ENCODE results near the gene ATXN1. TPM values are rescaled to one million over a fixed set of nuclear protein-coding genes. Genes with fewer than 3 reads are reported as not detected.

Gene ATXN1
- total and polyA plus RNA-seq, 2 of the 8 experiments (the other 6 are each of a cell fraction or from before 2014, with no cell fraction given): 1.6 to 4.0 TPM

DNA sequence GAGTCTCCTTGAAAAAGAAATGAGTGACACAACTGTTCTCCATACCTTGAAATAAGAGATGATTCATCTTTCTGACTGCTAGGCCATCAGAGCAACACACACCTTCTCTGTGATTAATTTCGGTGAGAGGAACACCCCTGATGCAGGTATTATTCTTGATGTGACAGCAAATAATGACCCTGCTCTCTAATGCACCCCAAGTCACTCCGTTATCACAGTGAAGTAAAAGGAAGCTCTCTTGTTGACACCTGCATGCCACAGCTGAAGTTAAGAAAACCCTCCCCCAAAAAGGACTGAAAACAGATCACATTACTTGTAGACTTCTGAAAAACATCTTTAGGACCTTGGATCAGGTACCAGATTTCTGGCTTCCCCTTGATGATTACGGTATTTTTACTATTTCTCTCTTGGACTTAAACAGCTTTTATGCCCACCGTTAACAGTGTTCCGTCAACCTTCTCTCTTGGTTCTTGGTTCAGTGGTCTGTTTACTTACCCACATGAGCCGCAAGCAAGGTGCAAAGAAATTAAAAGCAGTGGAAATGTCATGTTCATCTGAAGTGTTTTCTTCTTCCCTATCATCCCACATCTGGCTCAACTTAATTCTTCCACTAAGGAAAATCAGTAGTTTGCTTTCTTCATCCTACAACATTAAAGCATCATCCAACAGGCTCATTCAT, 273.1 kb downstream of the ATXN1 start:
- no peak overlapping the region for H4K8ac ChIP-seq (ENCODE audit: extremely low read depth, insufficient read depth, low read length)
- H2AFZ ChIP-seq (ENCODE audit: low read length): no peak overlapping the region
- H3K14ac ChIP-seq (ENCODE audit: insufficient read length): no peak overlapping the region
- 0 out of 4 replicates have a peak, but pooled peaks cover 0 to under 1% of the 10 kb centered on the region in 2 experiments for H3K9me3 ChIP-seq (ENCODE audit: insufficient read depth in 2 of 2, low read depth in 1 of 2, low read length in 1 of 2)
- FAIRE-seq: no peak
- POLR2A ChIA-PET (ENCODE audit: partially characterized antibody): interaction anchor here (0.6 kb wide), 1 partner anchor 8 kb away, joined by 4 read pairs; no protein-coding TSS in a partner anchor
- no peaks in the 10 kb centered on the region for H3K79me1 ChIP-seq (ENCODE audit: low read depth, low read length)
- H2AK5ac ChIP-seq (ENCODE audit: low read depth, low read length): no peak overlapping the region
- no peak overlapping the region for H3K27ac ChIP-seq (ENCODE audit: low read depth, low read length)
- H3K4me2 ChIP-seq (ENCODE audit: insufficient read depth in 1 of 2, low read depth in 2 of 2, low read length in 2 of 2): no peak overlapping the region
- no peaks in the 10 kb centered on the region; the same call in 1 of the 2 replicates for H3K23me2 ChIP-seq (ENCODE audit: low read depth, low read length)
- 83% methylated on average over 6 of the region's 6 CpGs; no CpG with 5 or more reads in 1 of the 2 experiments for WGBS, 2 experiments (ENCODE audit: extremely low coverage in 1 of 2, insufficient coverage in 1 of 2, insufficient read length in 1 of 2, insufficient replicate concordance in 2 of 2, low coverage in 1 of 2, low lambda C conversion rate in 2 of 2, missing lambda C conversion rate in 1 of 2)
- H3K4me3 ChIP-seq (ENCODE audit: extremely low read depth in 1 of 4, insufficient read depth in 2 of 4, low read depth in 3 of 4, low read length in 4 of 4): no peak overlapping the region
- H2BK12ac ChIP-seq (ENCODE audit: low read depth, low read length): no peak overlapping the region
- H3K36me3 ChIP-seq (ENCODE audit: control insufficient read depth in 2 of 4, insufficient read depth in 4 of 4, low read length in 3 of 4): no peaks in the 10 kb centered on the region
- no peak for DNase-seq (ENCODE audit: low read depth in 1 of 2, low spot score in 2 of 2)
- H3K4ac ChIP-seq (replicated peaks; ENCODE audit: insufficient read length, low read depth, low read length): no peak overlapping the region
- peaks cover 0 to 2% (median under 1%) of the 10 kb centered on the region in 4 experiments; a peak in 2 of 7 replicates for H3K4me1 ChIP-seq (replicated peaks in 1 of 4; ENCODE audit: control insufficient read depth in 3 of 4, insufficient read depth in 4 of 4, low read length in 3 of 4)
- no peak overlapping the region for H3K23ac ChIP-seq (ENCODE audit: insufficient read length)
- H3K56ac ChIP-seq (replicated peaks; ENCODE audit: insufficient read length, low read depth, low read length): no peak overlapping the region
- no peaks in the 10 kb centered on the region for H4K20me1 ChIP-seq (replicated peaks in 1 of 2; ENCODE audit: control insufficient read depth in 1 of 2, insufficient read depth in 2 of 2, low read length in 2 of 2)
- no peak overlapping the region for H2BK15ac ChIP-seq (ENCODE audit: low read length)
- H3K27me3 ChIP-seq (replicated peaks in 1 of 4; ENCODE audit: control insufficient read depth in 3 of 4, extremely low read depth in 1 of 4, insufficient read depth in 3 of 4, low read length in 3 of 4): no peaks in the 10 kb centered on the region
- no peaks in the 10 kb centered on the region for H3K79me2 ChIP-seq (ENCODE audit: control insufficient read depth in 1 of 2, insufficient read depth in 2 of 2, low read length in 2 of 2)
- H4K5ac ChIP-seq (ENCODE audit: insufficient read length, low read depth, low read length): no peak overlapping the region
- CTCF ChIA-PET (ENCODE audit: partially characterized antibody): interaction anchor here (1.9 to 2.6 kb wide), 2 partner anchors 22 to 30 kb away, joined by 5 to 8 read pairs; no protein-coding TSS in a partner anchor
- H2BK20ac ChIP-seq (ENCODE audit: low read length): no peak overlapping the region
- no peak overlapping the region for H2BK120ac ChIP-seq (replicated peaks; ENCODE audit: low read depth, low read length)
- no peak overlapping the region for H2BK5ac ChIP-seq (ENCODE audit: low read depth, low read length)
- no peak overlapping the region for H3K9ac ChIP-seq (replicated peaks in 1 of 4; ENCODE audit: extremely low read depth in 1 of 4, low read depth in 3 of 4, low read length in 3 of 4)
- H3K18ac ChIP-seq (ENCODE audit: extremely low read depth, low read length): no peak overlapping the region
- H4K91ac ChIP-seq (replicated peaks; ENCODE audit: insufficient read length, low read length): no peak overlapping the region
- TF ChIP-seq RBBP5 (IDR thresholded peaks at IDR 0.05; ENCODE audit: borderline replicate concordance, low read depth, low read length): no peak
- no peak for TF ChIP-seq ASH2L (IDR thresholded peaks at IDR 0.05; ENCODE audit: low read length)
- TF ChIP-seq, protein P1, sequence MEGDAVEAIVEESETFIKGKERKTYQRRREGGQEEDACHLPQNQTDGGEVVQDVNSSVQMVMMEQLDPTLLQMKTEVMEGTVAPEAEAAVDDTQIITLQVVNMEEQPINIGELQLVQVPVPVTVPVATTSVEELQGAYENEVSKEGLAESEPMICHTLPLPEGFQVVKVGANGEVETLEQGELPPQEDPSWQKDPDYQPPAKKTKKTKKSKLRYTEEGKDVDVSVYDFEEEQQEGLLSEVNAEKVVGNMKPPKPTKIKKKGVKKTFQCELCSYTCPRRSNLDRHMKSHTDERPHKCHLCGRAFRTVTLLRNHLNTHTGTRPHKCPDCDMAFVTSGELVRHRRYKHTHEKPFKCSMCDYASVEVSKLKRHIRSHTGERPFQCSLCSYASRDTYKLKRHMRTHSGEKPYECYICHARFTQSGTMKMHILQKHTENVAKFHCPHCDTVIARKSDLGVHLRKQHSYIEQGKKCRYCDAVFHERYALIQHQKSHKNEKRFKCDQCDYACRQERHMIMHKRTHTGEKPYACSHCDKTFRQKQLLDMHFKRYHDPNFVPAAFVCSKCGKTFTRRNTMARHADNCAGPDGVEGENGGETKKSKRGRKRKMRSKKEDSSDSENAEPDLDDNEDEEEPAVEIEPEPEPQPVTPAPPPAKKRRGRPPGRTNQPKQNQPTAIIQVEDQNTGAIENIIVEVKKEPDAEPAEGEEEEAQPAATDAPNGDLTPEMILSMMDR (IDR thresholded peaks at IDR 0.05; ENCODE audit: control extremely low read depth in 1 of 3, insufficient read depth in 1 of 3, low read depth in 1 of 3, low read length in 3 of 3): no peak
- no peak for TF ChIP-seq EGR1 (IDR thresholded peaks at IDR 0.05; ENCODE audit: borderline replicate concordance, low read depth, low read length)
- TF ChIP-seq KDM5A (IDR thresholded peaks at IDR 0.05; ENCODE audit: low read length): no peak
- no peak for TF ChIP-seq TAF1 (IDR thresholded peaks at IDR 0.05; ENCODE audit: low read depth, low read length)
- no peak for TF ChIP-seq SUZ12 (IDR thresholded peaks at IDR 0.05; ENCODE audit: low read length)
- no peak for TF ChIP-seq RFX5 (IDR thresholded peaks at IDR 0.05; ENCODE audit: borderline replicate concordance, low read depth, low read length)
- TF ChIP-seq, protein P2, sequence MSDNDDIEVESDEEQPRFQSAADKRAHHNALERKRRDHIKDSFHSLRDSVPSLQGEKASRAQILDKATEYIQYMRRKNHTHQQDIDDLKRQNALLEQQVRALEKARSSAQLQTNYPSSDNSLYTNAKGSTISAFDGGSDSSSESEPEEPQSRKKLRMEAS (IDR thresholded peaks at IDR 0.05): no peak
- TF ChIP-seq SAP30 (IDR thresholded peaks at IDR 0.05; ENCODE audit: insufficient read depth, insufficient replicate concordance, low read length): no peak
